ENCODE results near the gene NUTM2E.
"Not testable (repeated sequence)": the region's sequence is repeated elsewhere in the genome, so short reads cannot be mapped to it uniquely, and the experiment has no call there.

NUTM2E gene

DNA sequence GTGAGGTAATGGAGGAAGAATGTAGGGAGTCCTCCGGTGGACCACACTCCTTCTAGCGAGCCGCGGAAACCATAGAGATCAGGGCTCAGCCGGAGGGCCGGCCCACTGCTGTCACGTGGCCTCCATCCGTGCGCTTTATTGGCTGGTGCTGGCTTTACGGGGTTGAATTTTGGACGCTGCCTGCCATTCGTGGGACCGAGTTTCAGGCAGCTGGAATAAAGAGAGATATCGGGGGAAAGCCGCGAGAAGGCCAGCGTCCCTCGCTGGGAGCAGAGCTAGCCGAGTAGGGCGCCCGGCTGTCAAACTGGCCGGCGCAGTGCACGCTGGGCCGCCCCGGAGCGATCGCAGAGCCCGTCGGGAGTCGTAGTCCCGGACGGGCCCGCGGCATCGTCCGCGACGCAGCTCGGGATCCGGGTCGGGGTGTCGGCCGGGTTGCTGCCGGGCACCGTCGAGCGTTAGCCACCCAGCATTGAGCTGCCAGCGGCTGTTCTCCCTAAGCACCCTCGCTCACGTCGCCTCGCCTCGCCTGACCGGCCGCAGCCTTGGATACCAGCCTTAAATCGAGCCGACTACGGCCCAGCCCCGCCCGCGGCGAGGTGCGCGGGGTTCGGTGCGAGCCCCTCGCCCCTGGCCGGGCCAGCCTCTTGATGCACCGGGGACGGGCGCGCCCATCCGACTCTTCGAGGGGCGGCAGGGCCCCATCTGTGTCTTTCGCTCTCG lies at the start of gene NUTM2E:
Gene NUTM2E (plus strand): TSS at position 244 of the 720 bp plus-strand sequence. CDS start 15,002 bp downstream, outside the sequence.
- peak; percentile 19 for DNase-seq (ENCODE audit: low read depth)
- peak within 1 kb of the TSS; percentile 52 for H3K4me3 ChIP-seq (ENCODE audit: low read length)

GRCh38 chr10:79777997-79778396 lies 48.5 kb upstream of the NUTM2E start:
- not testable (repeated sequence) for DNase-seq (ENCODE audit: low read depth); H3K4me3 ChIP-seq (ENCODE audit: low read length)

- peak; percentile 57 for TF ChIP-seq CTCF (conservative IDR thresholded peaks at IDR 0.05; ENCODE audit: low read depth, low read length)
- not testable (repeated sequence) for H3K4me3 ChIP-seq (ENCODE audit: low read length)
- peak; percentile 22 for DNase-seq (ENCODE audit: low read depth)
Measured at GRCh38 chr10:79779310-79779938, 47.1 kb upstream of the NUTM2E start.

DNA sequence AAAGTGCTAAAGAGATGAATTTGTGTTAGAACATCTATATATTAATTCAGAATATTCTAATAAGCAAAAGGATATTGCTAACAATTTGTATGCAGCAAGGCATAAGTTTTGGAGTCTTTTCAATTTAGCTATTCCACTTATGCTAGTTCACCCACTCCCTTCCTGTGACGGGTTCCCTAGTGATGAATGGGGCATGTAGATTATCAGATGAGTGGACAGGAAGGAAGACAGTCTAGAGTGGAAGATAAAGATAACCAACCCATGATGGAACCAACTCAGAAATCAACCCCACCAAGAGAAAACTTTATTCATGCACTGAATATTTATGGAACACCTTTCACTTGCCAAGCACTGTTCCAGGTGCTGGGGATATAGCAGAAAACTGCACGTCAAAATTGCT lies 46.5 kb upstream of the NUTM2E start:
- DNase-seq (ENCODE audit: low read depth); H3K4me3 ChIP-seq (ENCODE audit: low read length): not testable (repeated sequence)

GRCh38 chr10:79781584-79781983 lies 45.0 kb upstream of the NUTM2E start:
- not testable (repeated sequence) for DNase-seq (ENCODE audit: low read depth); H3K4me3 ChIP-seq (ENCODE audit: low read length)

DNA sequence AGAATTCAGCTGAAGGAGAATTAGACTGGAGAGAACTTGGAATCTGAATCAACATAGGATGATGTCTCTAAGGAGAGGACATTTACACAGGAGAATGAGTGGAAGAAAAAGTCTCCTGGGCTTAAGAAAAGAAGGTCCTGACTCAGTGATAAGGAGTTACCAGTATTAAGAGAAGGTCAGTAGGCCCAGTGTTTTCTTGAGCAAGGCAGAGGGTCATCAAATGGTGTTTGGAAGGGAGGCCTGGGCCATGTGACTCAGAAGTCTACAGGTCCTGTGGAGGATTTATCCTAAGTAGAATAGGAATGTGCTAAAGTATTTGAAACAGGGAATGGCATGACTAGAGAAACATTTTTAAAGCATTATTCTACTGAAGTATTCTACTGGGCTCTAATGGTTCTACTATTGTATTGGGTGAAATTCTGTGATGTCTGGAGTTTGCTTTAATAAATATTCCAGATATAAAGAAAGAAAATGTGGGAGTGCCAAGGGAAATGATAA lies 39.0 kb upstream of the NUTM2E start:
- DNase-seq (ENCODE audit: low read depth); H3K4me3 ChIP-seq (ENCODE audit: low read length): not testable (repeated sequence)

- not testable (repeated sequence) for H3K4me3 ChIP-seq (ENCODE audit: low read length); DNase-seq (ENCODE audit: low read depth)
Measured at GRCh38 chr10:79789351-79789750, 37.2 kb upstream of the NUTM2E start.

DNA sequence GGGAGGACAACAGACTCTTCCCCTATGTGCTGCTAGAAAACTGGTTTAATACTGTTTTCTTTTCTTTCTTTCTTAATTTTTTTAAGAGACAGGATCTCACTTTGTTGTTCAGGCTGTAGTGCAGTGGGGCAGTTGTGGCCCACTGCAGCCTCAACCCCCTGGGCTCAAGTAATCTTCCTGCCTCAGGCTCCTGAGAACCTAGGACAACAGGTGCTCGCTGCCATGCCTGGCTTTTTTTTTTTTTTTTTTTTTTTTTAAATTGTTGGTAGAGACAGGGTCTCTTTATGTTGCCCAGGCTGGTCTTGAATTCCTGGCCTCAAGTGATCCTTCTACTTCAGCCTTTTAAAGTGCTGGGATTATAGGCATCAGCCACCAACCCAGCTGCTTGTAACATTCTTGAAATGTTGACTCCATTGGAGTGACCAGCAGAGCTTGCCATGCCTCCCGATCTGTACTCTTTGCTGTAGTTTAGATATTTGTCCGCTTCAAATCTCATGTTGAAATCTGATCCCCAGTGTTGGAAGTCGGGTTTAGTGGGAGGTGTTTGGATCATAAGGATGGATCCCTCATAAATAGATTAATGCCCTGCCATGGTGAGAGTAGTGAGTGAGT lies 34.5 kb upstream of the NUTM2E start:
- not testable (repeated sequence) for H3K4me3 ChIP-seq (ENCODE audit: low read length); DNase-seq (ENCODE audit: low read depth)

DNA sequence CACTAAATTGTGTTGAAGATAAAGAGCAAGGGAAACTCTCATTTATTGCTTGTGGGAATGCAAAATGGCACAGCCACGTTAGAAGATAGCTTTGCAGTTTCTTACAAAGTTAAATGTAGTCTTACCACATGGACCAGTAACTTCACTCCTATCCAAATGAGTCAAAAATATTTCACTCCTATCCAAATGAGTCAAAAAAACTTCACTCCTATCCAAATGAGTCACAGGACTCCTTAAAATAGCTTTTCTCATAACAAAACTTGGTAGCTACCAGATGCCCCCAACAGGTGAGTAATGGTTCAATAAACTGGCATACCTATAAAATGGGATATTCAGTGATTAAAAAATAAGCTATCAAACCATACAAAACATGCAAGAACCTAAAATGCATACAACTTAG lies 27.2 kb upstream of the NUTM2E start:
- not testable (repeated sequence) for DNase-seq (ENCODE audit: low read depth); H3K4me3 ChIP-seq (ENCODE audit: low read length)

GRCh38 chr10:79805857-79806256 lies 20.7 kb upstream of the NUTM2E start:
- not testable (repeated sequence) for DNase-seq (ENCODE audit: low read depth); H3K4me3 ChIP-seq (ENCODE audit: low read length)

DNA sequence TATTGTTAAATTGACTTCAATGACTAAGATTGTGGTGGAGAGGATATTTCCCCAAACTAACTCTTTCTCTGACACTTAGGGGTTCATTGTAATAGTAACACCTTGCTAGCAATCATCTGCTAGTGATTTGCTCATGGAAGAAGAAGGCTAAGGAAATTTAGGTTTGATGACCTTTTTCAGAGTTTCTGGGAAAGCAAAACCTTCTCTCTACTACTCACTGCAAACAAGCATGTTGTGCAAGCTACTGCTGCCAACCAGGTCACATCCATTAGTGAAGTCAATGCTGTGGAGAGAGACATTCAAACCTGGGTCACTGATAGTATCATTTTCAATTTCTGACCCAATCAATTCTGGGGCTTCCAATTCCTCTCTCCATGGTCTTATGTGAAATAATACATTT lies 14.6 kb upstream of the NUTM2E start:
- not testable (repeated sequence) for DNase-seq (ENCODE audit: low read depth); H3K4me3 ChIP-seq (ENCODE audit: low read length)

DNA sequence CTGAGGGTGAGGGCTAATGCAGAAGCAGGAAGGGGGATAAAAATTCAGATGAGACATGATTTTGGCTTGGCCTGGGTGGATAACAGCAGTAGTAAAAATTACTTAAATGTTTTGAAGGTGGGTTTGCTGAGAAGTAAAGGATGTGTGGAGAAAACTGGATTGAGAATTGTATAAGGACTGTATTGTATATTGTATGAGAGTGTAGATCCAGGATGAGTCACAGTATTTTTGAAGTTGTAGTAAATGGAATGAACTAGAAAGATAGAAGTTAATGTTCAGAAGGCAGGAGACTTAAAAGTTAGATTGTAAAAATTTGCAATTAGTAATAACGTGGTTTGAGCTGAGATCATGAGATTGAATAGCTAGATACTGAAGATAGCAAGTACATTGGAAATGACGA lies 10.2 kb upstream of the NUTM2E start:
- not testable (repeated sequence) for DNase-seq (ENCODE audit: low read depth); H3K4me3 ChIP-seq (ENCODE audit: low read length)

DNA sequence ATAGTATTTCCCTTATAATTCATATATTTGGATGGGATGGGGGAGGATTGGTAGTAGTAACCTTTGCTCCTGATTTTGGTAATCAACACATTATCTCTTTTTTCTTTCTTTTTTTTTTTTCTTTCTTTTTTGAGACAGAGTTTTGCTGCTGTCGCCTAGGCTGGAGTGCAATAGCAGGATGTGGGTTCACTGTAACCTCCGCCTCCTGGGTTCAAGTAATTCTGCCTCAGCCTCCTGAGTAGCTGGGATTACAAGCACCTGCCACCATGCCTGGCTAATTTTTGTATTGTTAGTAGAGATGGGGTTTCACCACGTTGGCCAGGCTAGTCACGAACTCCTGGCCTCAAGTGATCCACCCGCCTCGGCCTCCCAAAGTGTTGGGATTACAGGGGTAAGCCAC lies 3.2 kb upstream of the NUTM2E start:
- not testable (repeated sequence) for DNase-seq (ENCODE audit: low read depth); H3K4me3 ChIP-seq (ENCODE audit: low read length)

GRCh38 chr10:79825587-79826011 lies 940 bp upstream of the NUTM2E start:
- not testable (repeated sequence) for DNase-seq (ENCODE audit: low read depth)
- peak overlapping the region; percentile 52 for H3K4me3 ChIP-seq (ENCODE audit: low read length)

DNA sequence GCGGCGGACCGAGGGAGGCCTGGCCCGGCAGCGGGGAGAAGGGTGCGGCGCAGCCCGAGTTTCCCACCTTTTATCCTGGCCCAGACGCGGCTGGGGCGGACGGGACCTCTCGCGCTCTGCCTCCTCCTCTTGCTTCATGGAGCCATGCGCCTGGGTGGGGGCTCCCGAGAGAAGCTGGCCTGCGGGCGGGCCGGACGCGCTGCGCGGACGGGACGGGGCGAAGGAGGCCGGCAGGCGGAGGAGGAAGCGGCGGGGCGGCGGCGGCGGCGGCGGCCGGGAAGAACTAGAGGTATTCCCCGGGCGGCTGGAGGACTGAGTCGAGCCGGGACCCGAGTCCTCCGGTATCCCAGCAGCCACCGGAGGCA lies 426 bp upstream of the NUTM2E start:
- DNase-seq (ENCODE audit: low read depth) = not testable (repeated sequence)
- H3K4me3 ChIP-seq (ENCODE audit: low read length) = peak overlapping the region; percentile 50

GRCh38 chr10:79833833-79834232 lies 7.3 kb downstream of the NUTM2E start:
- not testable (repeated sequence) for H3K4me3 ChIP-seq (ENCODE audit: low read length); DNase-seq (ENCODE audit: low read depth)

DNA sequence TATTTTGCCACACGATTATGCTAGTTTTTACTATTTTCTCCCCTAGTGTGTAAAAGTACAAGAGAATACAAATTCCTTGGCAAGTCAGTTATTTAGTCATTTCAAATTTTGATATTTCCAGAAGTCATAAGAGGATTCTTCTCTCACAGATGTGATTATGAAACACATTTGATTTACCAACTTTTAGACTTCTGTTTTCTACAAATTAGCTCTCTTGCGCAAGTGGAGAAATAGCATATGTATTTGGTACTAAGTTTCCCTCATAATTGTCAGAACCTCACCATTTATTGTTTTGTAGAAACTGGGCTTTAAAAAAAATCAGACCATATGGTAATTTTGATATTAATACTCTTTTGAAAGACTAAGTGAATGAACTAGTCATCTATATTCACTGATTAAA lies 9.4 kb downstream of the NUTM2E start:
- not testable (repeated sequence) for H3K4me3 ChIP-seq (ENCODE audit: low read length); DNase-seq (ENCODE audit: low read depth)

DNA sequence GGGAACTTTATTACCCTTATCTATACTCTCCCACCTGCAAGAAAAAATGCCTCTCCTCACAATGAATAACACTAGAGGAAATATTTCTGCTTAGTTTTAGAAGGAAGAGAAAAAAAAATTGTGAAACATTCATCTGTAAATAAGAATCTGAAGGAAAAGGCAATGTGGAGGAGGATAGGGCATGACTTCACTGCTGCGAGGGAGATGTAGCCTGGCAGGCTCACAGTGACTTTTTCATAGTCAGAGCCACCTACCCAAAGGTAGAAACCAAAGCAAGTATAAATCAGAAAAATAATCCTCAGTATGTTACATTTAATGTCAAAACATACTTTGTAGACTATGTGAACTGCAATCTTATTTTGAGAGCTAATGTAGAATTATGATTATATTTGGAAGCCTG lies 10.4 kb downstream of the NUTM2E start:
- not testable (repeated sequence) for H3K4me3 ChIP-seq (ENCODE audit: low read length); DNase-seq (ENCODE audit: low read depth)

DNA sequence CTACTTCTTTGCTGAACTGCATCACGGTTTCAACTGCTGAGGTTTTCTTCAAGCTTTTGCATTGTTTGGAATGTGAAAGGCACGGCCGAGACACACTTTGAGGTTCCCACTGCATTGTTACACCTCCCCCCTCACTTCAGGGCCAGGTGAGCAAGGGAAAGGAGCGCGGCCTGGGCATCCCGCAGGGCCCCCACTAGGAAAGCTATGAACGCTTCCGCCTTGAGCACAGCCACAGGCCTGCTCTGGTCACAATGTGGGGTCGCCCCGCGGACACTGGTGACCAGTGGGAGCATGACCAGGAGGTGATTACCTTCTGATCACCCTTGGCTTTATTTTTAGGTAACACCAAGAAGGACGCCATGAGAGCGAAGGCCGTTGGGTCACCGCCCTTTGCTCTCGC lies 11.9 kb downstream of the NUTM2E start:
- DNase-seq (ENCODE audit: low read depth); H3K4me3 ChIP-seq (ENCODE audit: low read length): not testable (repeated sequence)
